Fibroblast of lung (primary cell): ENCODE results near the gene ZSCAN20.

Experiments
- CTCF ChIP-seq, 2 donors: IDR thresholded peaks in 1 of 2; conservative IDR thresholded peaks in 1 of 2; 1 replicate in 1 of 2; 2 replicates in 1 of 2; pipeline ENCODE4 v1.5.1; 2011 to 2012; ENCODE audit warnings: low read length in 2 of 2, control low read depth in 1 of 2, inconsistent platforms in 1 of 2, low read depth in 1 of 2, mild to moderate bottlenecking in 1 of 2
- EZH2 ChIP-seq: IDR thresholded peaks from 2 replicates; pipeline ENCODE4 v1.5.1; 2012; ENCODE audit warnings: low read length, control low read depth, mild to moderate bottlenecking; ENCODE audit errors: missing control alignments

GRCh38 chr1:33524586-33524985, 52.1 kb downstream of the ZSCAN20 start:
- TF ChIP-seq CTCF (conservative IDR thresholded peaks at IDR 0.05 in 1 of 2, IDR thresholded peaks at IDR 0.05 in 1 of 2; ENCODE audit: low read depth in 1 of 2, low read length in 2 of 2) (no peak), EZH2 (no peak)
